Epithelial cell of proximal tubule (primary cell): ENCODE data around the gene FCHO1. TPM values are rescaled to one million over a fixed set of nuclear protein-coding genes. Genes with fewer than 3 reads are reported as not detected.
A peak's percentile ranks its signal among the peaks of the same experiment; 100 is the strongest.

Source experiments
- DNase-seq: peaks from one replicate; pipeline ENCODE4 v3.0.0-alpha.2; 2011; ENCODE audit warnings: low read depth
- H3K4me3 ChIP-seq: 2 replicates; pipeline ENCODE4 v1.5.1; 2011; ENCODE audit warnings: low read depth, mild to moderate bottlenecking, low read length
- total RNA-seq: library from RNA; depleted of rRNA; stranded (reverse); fragments of >200 nt; gene quantifications from 2 replicates; pipeline ENCODE4 v1.2.3, GENCODE V29; 2015
- TF ChIP-seq, protein P1 (sequence below): conservative IDR thresholded peaks from 2 replicates; pipeline ENCODE4 v1.5.1; 2012; ENCODE audit warnings: low read depth, mild to moderate bottlenecking, low read length

The FCHO1 gene
- total RNA-seq, 1 donor from 2014 or later: 18.0 TPM

DNA sequence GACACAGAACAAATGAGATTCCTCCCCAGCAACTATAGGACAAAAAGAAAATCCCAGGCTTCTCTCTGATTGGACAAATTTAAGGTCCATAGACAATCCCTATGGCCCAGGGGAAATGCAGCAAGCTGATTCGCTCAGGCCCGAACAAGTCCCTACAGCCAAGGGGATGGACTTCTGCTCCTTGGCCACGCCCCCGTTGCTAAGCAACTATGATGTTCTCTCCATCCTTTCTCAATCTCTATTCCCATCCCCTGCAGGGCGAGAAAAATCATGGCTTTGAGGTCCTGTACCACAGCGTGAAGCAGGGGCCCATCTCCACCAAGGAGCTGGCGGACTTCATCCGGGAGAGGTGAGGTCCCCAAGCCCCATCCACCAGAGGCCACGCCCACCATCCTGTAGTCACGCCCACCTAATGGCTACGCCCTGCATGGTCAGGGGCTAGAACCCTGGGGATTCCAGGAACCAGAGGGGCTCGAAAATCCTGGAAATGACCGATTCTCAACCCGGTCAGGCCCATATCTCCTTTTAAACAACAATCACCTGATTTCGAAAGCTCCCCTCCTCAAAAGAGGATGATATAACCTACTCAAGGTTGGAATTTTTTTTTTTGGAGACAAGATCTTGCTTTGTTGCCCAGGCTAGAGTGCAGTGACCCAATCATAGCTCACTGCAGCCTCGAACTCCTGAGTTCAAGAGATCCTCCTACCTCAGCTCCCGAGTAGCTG lies 11.4 kb downstream of the FCHO1 start:
- TF ChIP-seq, protein P1, sequence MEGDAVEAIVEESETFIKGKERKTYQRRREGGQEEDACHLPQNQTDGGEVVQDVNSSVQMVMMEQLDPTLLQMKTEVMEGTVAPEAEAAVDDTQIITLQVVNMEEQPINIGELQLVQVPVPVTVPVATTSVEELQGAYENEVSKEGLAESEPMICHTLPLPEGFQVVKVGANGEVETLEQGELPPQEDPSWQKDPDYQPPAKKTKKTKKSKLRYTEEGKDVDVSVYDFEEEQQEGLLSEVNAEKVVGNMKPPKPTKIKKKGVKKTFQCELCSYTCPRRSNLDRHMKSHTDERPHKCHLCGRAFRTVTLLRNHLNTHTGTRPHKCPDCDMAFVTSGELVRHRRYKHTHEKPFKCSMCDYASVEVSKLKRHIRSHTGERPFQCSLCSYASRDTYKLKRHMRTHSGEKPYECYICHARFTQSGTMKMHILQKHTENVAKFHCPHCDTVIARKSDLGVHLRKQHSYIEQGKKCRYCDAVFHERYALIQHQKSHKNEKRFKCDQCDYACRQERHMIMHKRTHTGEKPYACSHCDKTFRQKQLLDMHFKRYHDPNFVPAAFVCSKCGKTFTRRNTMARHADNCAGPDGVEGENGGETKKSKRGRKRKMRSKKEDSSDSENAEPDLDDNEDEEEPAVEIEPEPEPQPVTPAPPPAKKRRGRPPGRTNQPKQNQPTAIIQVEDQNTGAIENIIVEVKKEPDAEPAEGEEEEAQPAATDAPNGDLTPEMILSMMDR: no peak
- DNase-seq: no peak
- no peak overlapping the region for H3K4me3 ChIP-seq

DNA sequence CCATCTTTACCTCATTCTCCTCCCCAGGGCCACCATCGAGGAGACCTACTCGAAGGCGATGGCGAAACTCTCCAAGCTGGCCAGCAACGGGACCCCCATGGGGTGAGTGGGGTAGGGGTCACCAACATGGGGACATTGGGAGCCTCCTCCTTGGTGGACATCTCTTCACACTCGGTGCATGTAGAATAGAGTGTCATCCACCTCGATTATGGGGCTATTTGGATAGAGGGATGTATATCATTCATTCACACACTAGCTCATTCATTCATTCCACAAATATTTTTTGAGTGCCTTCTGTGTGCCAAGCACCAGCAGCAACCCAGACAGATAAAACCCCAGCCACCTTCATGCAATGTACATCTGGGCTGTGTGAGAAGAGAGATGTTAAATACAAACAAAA lies 13.1 kb downstream of the FCHO1 start:
- H3K4me3 ChIP-seq: no peak overlapping the region
- TF ChIP-seq, protein P1: no peak
- DNase-seq: no peak

DNA sequence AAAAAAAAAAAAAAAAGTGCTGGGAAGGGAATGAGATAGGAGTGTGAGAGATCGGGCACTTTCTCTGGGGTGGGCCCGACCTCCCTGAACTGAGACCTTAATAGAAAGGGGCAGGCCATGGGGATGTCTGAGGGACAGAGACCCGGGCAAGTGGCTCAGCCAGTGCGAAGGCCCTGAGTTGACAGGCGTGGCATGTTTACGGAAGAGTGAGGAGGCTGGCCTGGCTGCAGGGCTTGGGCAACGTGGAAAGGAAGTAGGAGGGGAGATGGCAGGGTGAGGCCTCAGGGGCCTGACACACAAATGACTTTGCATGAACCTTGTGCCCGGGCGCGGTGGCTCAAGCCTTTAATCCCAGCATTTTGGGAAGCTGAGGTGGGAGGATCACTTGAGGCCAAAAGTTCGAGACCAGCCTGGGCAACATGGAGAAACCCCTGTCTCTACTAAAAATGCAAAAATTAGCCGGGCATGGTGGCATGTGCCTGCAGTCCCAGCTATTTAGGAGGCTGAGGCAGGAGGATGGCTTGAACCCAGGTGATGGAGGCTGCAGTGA lies 13.9 kb downstream of the FCHO1 start:
- no peak overlapping the region for H3K4me3 ChIP-seq
- TF ChIP-seq, protein P1: no peak
- no peak for DNase-seq

- H3K4me3 ChIP-seq: peak overlapping the region; percentile 39
- DNase-seq: no peak
- TF ChIP-seq, protein P1: peak; percentile 98
These were observed 15.4 kb downstream of the FCHO1 start for GRCh38 chr19:17766543-17767131.

DNA sequence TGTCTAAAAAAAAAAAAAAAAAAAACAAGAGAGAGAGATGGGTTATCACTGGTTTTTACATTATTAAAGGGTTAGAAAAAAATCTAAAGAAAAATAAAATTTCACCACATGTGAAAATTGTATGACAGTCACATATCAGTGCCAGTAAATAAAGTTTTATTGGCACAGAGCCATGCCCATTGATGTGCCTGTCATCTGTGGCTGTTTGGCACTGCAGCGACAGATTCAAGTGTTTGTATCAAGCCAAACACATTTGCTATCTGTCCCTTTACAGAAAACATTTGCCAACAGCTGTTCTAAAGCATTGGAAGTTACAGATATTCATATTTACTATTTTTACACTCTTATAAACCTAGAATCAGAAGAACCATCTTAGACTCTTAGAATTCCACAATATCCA lies 16.3 kb downstream of the FCHO1 start:
- no peak overlapping the region for H3K4me3 ChIP-seq
- no peak for DNase-seq
- TF ChIP-seq, protein P1: no peak

- TF ChIP-seq, protein P1: no peak
These were observed 19.3 kb downstream of the FCHO1 start for GRCh38 chr19:17770613-17771012.

More at GRCh38 chr19:17770613-17771012, 19.3 kb downstream of the FCHO1 start:
- DNase-seq: no peak
- H3K4me3 ChIP-seq: no peak overlapping the region
